Measurements from ENCODE around the gene TUFT1. TPM values are rescaled to one million over a fixed set of nuclear protein-coding genes. Genes with fewer than 3 reads are reported as not detected.

The TUFT1 gene
- total RNA-seq, 4 donors from 2014 or later: 83.4 to 121 (median 91.5) TPM

DNA sequence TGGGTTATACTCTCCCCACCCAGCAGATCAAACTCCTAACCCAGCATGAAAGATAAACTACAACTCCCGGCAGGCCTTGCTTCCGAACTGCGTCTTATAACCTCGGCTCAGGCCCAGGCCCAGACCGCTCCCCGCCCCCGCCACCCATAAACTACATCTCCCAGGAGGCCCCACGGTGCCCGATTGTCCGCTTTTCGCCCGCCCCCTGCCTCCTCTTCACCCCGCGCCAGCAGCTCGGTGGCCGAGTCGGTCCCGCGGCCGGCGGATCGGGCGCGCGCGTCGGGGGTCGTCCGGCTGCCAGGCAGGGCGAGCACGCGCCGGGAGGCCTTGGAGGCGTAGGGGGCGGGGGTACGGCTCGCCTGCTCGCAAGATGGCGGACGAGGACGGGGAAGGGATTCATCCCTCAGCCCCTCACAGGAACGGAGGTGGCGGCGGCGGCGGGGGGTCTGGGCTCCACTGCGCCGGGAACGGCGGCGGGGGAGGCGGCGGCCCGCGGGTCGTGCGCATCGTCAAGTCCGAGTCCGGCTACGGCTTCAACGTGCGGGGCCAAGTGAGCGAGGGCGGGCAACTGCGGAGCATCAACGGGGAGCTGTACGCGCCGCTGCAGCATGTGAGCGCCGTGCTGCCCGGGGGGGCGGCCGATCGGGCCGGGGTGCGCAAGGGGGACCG, 71.9 kb downstream of the TUFT1 start, which contains the start of gene SNX27:
SNX27 (plus strand) TSS at position 219 of the 669 bp plus-strand sequence; CDS start at position 371, 152 bp downstream.
- Histone ChIP-seq H3K4me1 (peaks cover 52% of the 10 kb centered on the region), H3K27me3 (no peaks in the 10 kb centered on the region), H3K9me3 (no peaks in the 10 kb centered on the region), H3K27ac (peak within 1 kb of the TSS; percentile 97), H3K36me3 (no peaks in the 10 kb centered on the region), H3K4me3 (peak within 1 kb of the TSS; percentile 94)
- DNase-seq (ENCODE audit: low spot score in 2 of 2): peak; percentile 95 to 96
- TF ChIP-seq POLR2AphosphoS5 (IDR thresholded peaks at IDR 0.05) (peak in 1 of 3 donors; percentile 17), CTCF (IDR thresholded peaks at IDR 0.05) (no peak), EP300 (IDR thresholded peaks at IDR 0.05) (no peak), POLR2A (IDR thresholded peaks at IDR 0.05) (peak in 1 of 2 donors; percentile 44)
- under 1% methylated on average over 28 of the region's 79 CpGs for WGBS

GRCh38 chr1:151612501-151613281, 72.6 kb downstream of the TUFT1 start:
- peak in 1 of 2 donors; percentile 76 for DNase-seq (ENCODE audit: low spot score in 2 of 2)

GRCh38 chr1:151613282-151613780, 73.2 kb downstream of the TUFT1 start:
- no peak for DNase-seq (ENCODE audit: low spot score in 2 of 2)
- H3K27ac ChIP-seq: peak overlapping the region; percentile 97
- H3K9me3 ChIP-seq: no peaks in the 10 kb centered on the region
- H3K4me3 ChIP-seq: peak overlapping the region; percentile 94
- peaks cover 58% of the 10 kb centered on the region for H3K4me1 ChIP-seq
- TF ChIP-seq POLR2A (IDR thresholded peaks at IDR 0.05): no peak
- TF ChIP-seq CTCF (IDR thresholded peaks at IDR 0.05): no peak
- no peak for TF ChIP-seq POLR2AphosphoS5 (IDR thresholded peaks at IDR 0.05)
- no peak for TF ChIP-seq EP300 (IDR thresholded peaks at IDR 0.05)
- 42% methylated on average over 9 of the region's 9 CpGs for WGBS
- no peaks in the 10 kb centered on the region for H3K36me3 ChIP-seq
- no peaks in the 10 kb centered on the region for H3K27me3 ChIP-seq

More at GRCh38 chr1:151612501-151613281, 72.6 kb downstream of the TUFT1 start:
- peak overlapping the region; percentile 94 for H3K4me3 ChIP-seq
- H3K9me3 ChIP-seq: no peaks in the 10 kb centered on the region
- peak overlapping the region; percentile 97 for H3K27ac ChIP-seq
- no peaks in the 10 kb centered on the region for H3K36me3 ChIP-seq
- WGBS: under 1% methylated on average over 30 of the region's 44 CpGs
- no peak for TF ChIP-seq POLR2A (IDR thresholded peaks at IDR 0.05)
- no peak for TF ChIP-seq POLR2AphosphoS5 (IDR thresholded peaks at IDR 0.05)
- H3K27me3 ChIP-seq: no peaks in the 10 kb centered on the region
- H3K4me1 ChIP-seq: peaks cover 58% of the 10 kb centered on the region

GRCh38 chr1:151615711-151616504, 75.8 kb downstream of the TUFT1 start:
- no peak for DNase-seq (ENCODE audit: low spot score in 2 of 2)
- no peak overlapping the region for H3K27ac ChIP-seq
- no peak overlapping the region for H3K4me3 ChIP-seq
- 53% methylated on average over 4 of the region's 4 CpGs for WGBS
- H3K27me3 ChIP-seq: no peaks in the 10 kb centered on the region
- peaks cover 67% of the 10 kb centered on the region for H3K4me1 ChIP-seq
- no peaks in the 10 kb centered on the region for H3K9me3 ChIP-seq
- TF ChIP-seq POLR2A (IDR thresholded peaks at IDR 0.05): no peak
- no peak for TF ChIP-seq POLR2AphosphoS5 (IDR thresholded peaks at IDR 0.05)
- TF ChIP-seq EP300 (IDR thresholded peaks at IDR 0.05): no peak
- TF ChIP-seq CTCF (IDR thresholded peaks at IDR 0.05): no peak
- H3K36me3 ChIP-seq: no peaks in the 10 kb centered on the region

GRCh38 chr1:151616505-151616849, 76.4 kb downstream of the TUFT1 start:
- TF ChIP-seq EP300 (IDR thresholded peaks at IDR 0.05) (no peak), POLR2AphosphoS5 (IDR thresholded peaks at IDR 0.05) (no peak), POLR2A (IDR thresholded peaks at IDR 0.05) (no peak), CTCF (IDR thresholded peaks at IDR 0.05) (no peak)
- Histone ChIP-seq H3K4me1 (peaks cover 67% of the 10 kb centered on the region), H3K36me3 (no peaks in the 10 kb centered on the region), H3K27ac (no peak overlapping the region), H3K9me3 (no peaks in the 10 kb centered on the region), H3K27me3 (no peaks in the 10 kb centered on the region), H3K4me3 (no peak overlapping the region)
- DNase-seq (ENCODE audit: low spot score in 2 of 2): no peak
- 72% methylated on average over 3 of the region's 3 CpGs for WGBS
